Activated T-helper 2 cell treated with anti-CD3 and anti-CD28 coated beads, Interferon-gamma antibody, Interleukin-2, Interleukin-4, amounts not matched to agents 10 μg/mL and 5 μg/mL and 100 μg/mL, durations not matched to agents 14 hours and 24 hours and 36 hours (primary cell): ENCODE results near the gene RTTN. TPM values are rescaled to one million over a fixed set of nuclear protein-coding genes. Genes with fewer than 3 reads are reported as not detected.

ENCODE experiments used
- DNase-seq: peaks from one replicate; pipeline ENCODE4 v3.0.0; 2021; ENCODE audit warnings: low spot score
- H3K27ac Mint-ChIP-seq: one replicate; pipeline ENCODE4 v1.8.0; 2021; ENCODE audit warnings: mixed read lengths
- H3K27me3 Mint-ChIP-seq: one replicate; pipeline ENCODE4 v1.8.0; 2021; ENCODE audit warnings: low read depth, mixed read lengths
- H3K36me3 Mint-ChIP-seq: one replicate; pipeline ENCODE4 v1.8.0; 2021; ENCODE audit warnings: low read depth, mixed read lengths
- H3K4me1 Mint-ChIP-seq: one replicate; pipeline ENCODE4 v1.8.0; 2021; ENCODE audit warnings: low read depth, mixed read lengths
- H3K4me3 Mint-ChIP-seq: one replicate; pipeline ENCODE4 v1.8.0; 2021; ENCODE audit warnings: low read depth, mild to moderate bottlenecking, moderate library complexity, mixed read lengths
- H3K9me3 Mint-ChIP-seq: one replicate; pipeline ENCODE4 v1.8.0; 2021; ENCODE audit warnings: mixed read lengths
- intact Hi-C: fragments of 100-400 bp; cut with micrococcal nuclease; formaldehyde crosslinking; loops from one replicate; pipeline ENCODE4 v1.15.1; 2023
- total RNA-seq: library from RNA; stranded (reverse); gene quantifications from 2 replicates; pipeline ENCODE4 v1.2.3, GENCODE V29; 2022

The RTTN gene
- total RNA-seq, 1 donor from 2014 or later = 21.0 TPM

DNA sequence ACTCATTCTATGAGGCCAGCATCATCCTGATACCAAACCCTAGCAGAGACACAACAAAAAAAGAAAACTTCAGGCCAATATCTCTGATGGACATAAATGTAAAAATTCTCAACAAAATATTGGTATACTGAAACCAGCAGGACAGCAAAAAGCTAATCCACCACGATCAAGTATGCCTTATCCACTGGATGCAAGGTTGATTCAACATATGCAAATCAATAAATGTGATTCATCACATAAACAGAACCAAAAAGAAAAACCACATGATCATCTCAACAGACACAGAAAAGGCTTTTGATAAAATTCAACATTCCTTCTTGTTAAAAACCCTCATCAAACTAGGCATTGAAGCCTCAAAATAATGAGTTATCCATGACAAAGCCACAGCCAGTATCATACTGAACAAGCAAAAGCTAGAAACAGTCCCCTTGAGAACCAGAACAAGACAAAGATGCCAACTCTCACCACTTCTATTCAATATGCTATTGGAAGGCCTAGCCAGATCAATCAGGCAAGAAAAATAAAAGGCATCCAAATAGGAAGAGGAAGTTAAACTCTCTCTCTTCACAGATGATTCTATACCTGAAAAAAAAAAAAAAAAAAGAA, 45.3 kb downstream of the RTTN start:
- Mint-ChIP-seq H3K4me1 (peaks cover 24% of the 10 kb centered on the region), H3K27me3 (no peaks in the 10 kb centered on the region), H3K9me3 (peaks cover 20% of the 10 kb centered on the region), H3K36me3 (peaks cover 73% of the 10 kb centered on the region), H3K27ac (peak overlapping the region; percentile 12), H3K4me3 (no peak overlapping the region)
- intact Hi-C loops = no loop called here
- DNase-seq = no peak

DNA sequence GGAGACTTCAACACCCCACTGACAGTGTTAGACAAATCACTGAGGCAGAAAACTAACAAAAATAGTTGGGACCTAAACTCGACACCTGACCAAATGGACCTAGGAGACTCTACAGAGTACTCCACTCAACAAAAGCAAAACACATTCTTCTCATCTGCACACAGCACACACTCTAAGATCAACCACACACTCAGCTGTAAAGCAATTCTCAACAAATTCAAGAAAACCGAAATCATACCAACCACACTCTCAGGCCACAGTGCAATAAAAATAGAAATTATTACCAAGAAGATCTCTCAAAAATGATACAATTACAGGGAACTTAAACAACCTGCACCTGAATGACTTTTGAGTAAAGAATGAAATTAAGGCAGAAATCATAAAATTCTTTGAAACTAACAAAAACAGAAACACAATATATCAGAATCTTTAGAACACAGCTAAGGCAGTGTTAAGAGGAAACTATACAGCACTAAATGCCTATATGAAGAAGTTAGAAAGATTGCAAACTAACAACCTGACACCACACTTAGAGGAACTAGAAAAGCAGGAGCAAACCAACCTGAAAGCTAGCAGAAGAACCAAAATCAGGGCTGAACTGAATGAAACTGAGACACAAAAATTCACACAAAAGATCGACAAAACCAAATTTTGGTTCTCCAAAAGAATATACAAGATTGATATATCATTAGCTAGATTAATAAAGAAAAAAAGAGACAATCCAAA, 46.3 kb downstream of the RTTN start:
- Mint-ChIP-seq H3K9me3 (peaks cover 20% of the 10 kb centered on the region), H3K27me3 (no peaks in the 10 kb centered on the region), H3K27ac (no peak overlapping the region), H3K4me3 (no peak overlapping the region), H3K4me1 (peaks cover 34% of the 10 kb centered on the region), H3K36me3 (peaks cover 78% of the 10 kb centered on the region)
- DNase-seq = no peak
- intact Hi-C loops = no loop called here

DNA sequence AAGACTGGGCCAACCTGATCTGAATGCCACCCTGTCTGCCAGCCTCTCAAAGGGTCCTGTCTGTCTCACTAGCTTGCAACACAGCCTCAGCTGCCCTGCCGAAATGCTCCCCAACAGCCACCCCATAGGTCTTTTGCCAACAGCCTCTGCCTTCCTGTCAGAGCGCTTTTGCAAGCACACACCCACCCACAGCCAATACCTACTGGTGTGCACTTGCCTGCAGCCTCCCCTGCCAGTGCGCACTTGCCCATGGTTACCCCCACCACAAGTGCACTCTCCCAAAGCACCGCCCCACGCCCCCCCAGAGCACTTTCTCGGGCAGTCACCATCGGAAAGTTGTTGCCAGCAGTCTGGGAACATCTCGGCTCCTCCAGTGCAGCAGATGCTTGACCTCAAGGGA, 48.6 kb downstream of the RTTN start:
- H3K9me3 Mint-ChIP-seq = peaks cover 14% of the 10 kb centered on the region
- intact Hi-C loops = no loop called here
- no peaks in the 10 kb centered on the region for H3K27me3 Mint-ChIP-seq
- no peak overlapping the region for H3K4me3 Mint-ChIP-seq
- DNase-seq = no peak
- no peak overlapping the region for H3K27ac Mint-ChIP-seq
- peaks cover 64% of the 10 kb centered on the region for H3K36me3 Mint-ChIP-seq
- H3K4me1 Mint-ChIP-seq = peaks cover 36% of the 10 kb centered on the region

DNA sequence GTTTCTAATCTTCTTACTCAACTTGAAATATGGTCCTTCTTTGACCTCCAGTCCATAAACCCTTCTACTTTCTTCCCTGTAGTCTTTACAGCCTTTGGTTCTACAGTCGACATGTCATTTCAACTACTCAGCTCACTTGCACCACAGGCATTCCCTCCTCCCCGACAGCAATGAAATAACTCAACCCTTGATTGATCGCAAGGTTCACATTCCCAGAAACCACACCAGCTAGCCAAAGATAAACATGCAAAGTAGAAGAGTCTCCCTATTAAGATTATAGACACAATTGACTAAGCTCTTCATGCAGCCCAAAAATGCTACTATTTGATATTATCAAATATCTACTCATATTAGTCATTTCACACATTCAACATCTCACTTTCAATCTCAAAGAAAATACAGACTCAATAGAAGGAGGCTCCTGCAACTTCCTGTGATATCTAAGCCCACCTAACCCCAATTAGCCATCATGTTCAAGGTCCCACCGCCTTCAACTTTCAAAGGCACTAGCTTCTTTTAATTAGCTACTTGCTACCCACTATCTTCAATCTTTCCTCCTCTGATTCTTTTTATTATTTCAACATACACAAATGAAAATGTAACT, 50.8 kb downstream of the RTTN start:
- H3K4me3 Mint-ChIP-seq = no peak overlapping the region
- no peaks in the 10 kb centered on the region for H3K27me3 Mint-ChIP-seq
- DNase-seq = no peak
- H3K27ac Mint-ChIP-seq = no peak overlapping the region
- intact Hi-C loops = no loop called here
- peaks cover 44% of the 10 kb centered on the region for H3K36me3 Mint-ChIP-seq
- peaks cover 31% of the 10 kb centered on the region for H3K4me1 Mint-ChIP-seq
- H3K9me3 Mint-ChIP-seq = no peaks in the 10 kb centered on the region

DNA sequence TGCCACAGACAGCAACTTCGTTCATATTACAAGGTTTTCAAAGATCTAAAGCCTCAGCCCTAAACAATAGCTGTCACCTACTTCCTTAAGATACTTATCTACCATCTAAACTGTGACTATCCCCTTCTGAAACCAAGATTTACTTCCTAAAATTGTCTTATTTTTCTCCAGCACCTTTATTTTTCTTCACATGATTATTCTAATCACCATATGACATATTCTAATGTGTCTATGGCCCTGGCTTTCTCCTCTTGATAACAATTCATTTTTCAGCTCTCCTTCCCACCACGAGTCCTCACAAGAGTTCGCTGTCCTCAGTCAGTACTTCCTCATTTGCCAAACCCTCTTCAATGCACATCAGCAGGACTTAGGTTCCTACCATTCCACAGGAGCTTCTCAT, 53.9 kb downstream of the RTTN start:
- no peak overlapping the region for H3K27ac Mint-ChIP-seq
- no peak overlapping the region for H3K4me3 Mint-ChIP-seq
- intact Hi-C loops = no loop called here
- no peaks in the 10 kb centered on the region for H3K27me3 Mint-ChIP-seq
- H3K9me3 Mint-ChIP-seq = no peaks in the 10 kb centered on the region
- no peak for DNase-seq
- peaks cover 19% of the 10 kb centered on the region for H3K36me3 Mint-ChIP-seq
- peaks cover 20% of the 10 kb centered on the region for H3K4me1 Mint-ChIP-seq

DNA sequence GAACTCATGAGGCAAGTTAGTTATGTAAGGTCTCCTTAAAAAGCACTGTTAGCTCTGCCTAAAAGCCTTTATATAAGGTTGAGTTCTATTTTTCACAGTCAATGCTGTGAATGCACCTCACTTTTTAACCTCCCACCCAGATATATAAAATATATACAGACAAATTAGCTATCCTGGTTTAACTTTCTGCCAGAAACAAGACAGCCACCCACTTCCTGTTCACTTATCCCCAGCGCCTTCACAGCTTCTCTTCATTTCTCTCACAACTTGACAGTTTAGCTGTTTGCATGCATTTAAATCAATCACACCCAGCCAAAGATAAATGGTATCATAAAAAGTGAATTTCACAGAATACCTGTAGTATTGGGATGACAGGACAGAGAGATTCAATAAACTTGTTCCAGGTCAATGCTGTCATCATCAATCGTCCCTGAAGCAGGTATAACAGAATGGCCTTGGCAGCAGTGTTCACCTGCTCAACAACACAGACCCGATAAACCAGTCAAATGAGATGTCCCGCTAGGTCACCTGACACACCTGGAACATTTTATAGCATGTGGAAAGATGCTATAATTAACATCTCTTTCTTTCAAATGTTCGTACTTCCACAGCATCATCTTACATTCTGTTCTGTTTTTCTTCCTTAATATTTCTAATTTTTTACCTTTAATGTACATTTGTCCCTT, 55.7 kb downstream of the RTTN start:
- Mint-ChIP-seq H3K36me3 (peaks cover 16% of the 10 kb centered on the region), H3K4me3 (no peak overlapping the region), H3K27me3 (no peaks in the 10 kb centered on the region), H3K4me1 (peaks cover 15% of the 10 kb centered on the region), H3K9me3 (no peaks in the 10 kb centered on the region), H3K27ac (peak overlapping the region; percentile 3)
- intact Hi-C loops = no loop called here
- no peak for DNase-seq

DNA sequence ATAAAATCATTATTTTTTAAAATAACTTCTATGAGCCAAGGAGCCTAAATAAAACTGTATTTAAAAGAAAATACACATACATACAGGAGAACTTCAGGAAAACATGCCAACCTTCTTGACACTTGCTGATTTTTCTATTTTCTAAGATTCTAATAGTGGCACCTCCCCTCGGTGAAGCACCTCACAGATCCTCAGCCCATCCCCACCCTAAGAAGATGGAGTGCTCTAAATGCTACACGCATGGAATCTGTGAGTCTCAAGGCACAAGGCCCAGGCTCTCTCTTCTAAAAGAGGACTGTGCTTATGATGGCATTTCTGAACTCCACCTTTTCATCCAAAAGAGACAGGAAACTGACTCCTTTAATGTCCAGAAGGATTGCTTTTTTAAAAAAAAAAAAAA, 56.3 kb downstream of the RTTN start:
- H3K36me3 Mint-ChIP-seq = peaks cover 15% of the 10 kb centered on the region
- H3K4me3 Mint-ChIP-seq = no peak overlapping the region
- no peaks in the 10 kb centered on the region for H3K27me3 Mint-ChIP-seq
- H3K4me1 Mint-ChIP-seq = peaks cover 10% of the 10 kb centered on the region
- no peak overlapping the region for H3K27ac Mint-ChIP-seq
- no peak for DNase-seq
- intact Hi-C loops = no loop called here
- no peaks in the 10 kb centered on the region for H3K9me3 Mint-ChIP-seq

DNA sequence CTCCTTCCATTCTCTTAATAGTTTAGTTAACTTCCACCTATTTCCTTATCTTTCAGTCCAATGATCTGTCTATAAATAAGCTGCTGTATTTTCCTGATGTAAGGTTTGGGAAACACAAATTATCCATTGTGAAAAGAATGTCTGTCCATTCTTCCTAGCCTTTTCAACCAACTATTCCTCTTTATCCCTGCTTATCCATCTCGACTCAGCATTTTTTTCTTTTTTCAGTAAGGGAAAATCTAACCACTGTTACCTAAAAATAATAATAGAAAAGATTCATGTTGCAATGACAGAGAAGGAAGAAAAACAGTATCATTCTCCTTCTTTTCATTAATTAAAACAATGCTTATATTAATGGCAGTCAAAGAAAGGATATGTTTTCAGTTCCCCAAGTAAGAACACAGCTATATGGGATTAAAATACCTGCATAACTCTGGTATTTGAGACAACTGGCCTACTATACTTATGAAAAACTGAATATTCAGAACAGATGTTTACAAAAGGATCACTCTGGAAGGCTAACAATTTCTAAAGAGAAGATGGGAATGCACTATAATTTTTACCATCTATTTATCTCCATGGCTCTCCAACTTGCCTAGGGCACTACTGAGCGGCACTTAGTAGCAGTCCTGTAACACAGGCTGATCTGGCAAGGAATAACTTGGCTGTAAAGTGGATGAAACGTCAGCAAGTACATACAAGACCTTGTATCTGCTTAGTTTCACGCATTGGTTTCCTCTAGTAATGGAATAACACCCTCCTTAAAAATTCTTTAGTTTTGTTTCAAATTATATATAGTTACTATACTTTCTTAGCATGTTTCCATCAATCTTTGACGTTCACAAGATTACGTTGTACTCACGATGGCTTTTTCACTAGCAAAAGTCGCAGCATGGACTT, 57.2 kb downstream of the RTTN start:
- intact Hi-C loops = no loop called here
- DNase-seq = no peak
- no peak overlapping the region for H3K4me3 Mint-ChIP-seq
- H3K4me1 Mint-ChIP-seq = peaks cover 10% of the 10 kb centered on the region
- no peaks in the 10 kb centered on the region for H3K9me3 Mint-ChIP-seq
- peaks cover 16% of the 10 kb centered on the region for H3K36me3 Mint-ChIP-seq
- H3K27ac Mint-ChIP-seq = no peak overlapping the region
- no peaks in the 10 kb centered on the region for H3K27me3 Mint-ChIP-seq

DNA sequence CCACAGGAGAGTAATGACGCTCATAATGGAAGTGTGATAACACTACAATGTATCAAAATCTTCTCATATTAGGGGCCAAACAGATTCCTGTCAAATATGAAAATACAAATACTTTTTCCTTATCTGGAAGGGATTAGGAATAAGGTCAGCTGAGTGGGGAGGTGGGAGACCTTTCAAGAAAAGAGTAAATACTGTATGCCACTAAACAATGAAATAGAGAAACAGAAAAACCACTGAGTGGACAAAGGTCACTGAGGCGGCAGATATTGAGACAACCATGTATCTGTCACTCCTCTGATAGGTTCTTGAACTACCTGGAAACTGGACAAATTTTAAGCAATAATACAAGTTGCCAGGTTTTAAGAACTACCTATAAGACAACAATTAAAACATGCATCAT, 59.3 kb downstream of the RTTN start:
- no peak for DNase-seq
- intact Hi-C loops = no loop called here
- H3K27ac Mint-ChIP-seq = no peak overlapping the region
- no peak overlapping the region for H3K4me3 Mint-ChIP-seq
- no peaks in the 10 kb centered on the region for H3K27me3 Mint-ChIP-seq
- no peaks in the 10 kb centered on the region for H3K9me3 Mint-ChIP-seq
- H3K4me1 Mint-ChIP-seq = peaks cover 2% of the 10 kb centered on the region
- peaks cover 27% of the 10 kb centered on the region for H3K36me3 Mint-ChIP-seq

DNA sequence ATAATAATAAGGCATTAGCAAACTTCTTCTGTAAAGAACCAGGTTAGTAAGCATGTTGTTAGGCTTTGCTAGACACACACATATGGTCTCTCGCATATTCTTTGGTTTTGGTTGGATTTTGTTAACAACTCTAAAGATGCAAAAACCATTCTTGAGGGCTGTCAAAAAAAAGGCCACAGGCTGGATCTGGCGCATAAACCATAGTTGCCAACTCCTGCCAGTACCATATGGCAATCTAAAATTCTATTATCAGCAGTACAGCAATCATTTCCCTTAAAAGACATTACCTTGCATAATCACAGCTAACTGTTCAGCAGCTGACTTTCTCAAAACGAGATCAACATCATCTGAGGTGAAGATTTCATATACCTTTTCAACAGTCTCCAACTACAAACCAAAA, 63.5 kb downstream of the RTTN start:
- Mint-ChIP-seq H3K36me3 (peaks cover 29% of the 10 kb centered on the region), H3K27me3 (no peaks in the 10 kb centered on the region), H3K4me1 (peaks cover 3% of the 10 kb centered on the region)

DNA sequence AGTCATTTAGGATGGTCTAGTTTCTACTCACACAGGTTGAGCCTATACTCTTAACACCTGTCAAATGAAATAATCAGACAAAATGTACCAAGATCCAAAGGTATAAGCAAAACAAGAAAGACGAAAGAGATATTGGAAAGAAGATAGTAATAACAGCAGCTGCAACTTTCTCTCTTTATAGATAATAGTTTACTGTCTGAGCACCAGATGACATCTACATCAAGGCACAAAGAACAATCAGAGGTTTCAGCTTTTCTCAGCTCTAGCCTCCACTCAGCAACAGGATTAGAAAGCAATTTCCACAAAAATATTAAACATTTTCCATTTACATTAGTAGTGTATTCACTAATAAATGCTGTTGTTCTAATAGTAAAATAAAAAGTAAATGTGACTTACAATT, 66.3 kb downstream of the RTTN start:
- H3K4me3 Mint-ChIP-seq = no peak overlapping the region

More for the DNA sequence above, 63.5 kb downstream of the RTTN start:
- no peak for DNase-seq
- Mint-ChIP-seq H3K9me3 (no peaks in the 10 kb centered on the region), H3K4me3 (no peak overlapping the region), H3K27ac (no peak overlapping the region)
- intact Hi-C loops = no loop called here

DNA sequence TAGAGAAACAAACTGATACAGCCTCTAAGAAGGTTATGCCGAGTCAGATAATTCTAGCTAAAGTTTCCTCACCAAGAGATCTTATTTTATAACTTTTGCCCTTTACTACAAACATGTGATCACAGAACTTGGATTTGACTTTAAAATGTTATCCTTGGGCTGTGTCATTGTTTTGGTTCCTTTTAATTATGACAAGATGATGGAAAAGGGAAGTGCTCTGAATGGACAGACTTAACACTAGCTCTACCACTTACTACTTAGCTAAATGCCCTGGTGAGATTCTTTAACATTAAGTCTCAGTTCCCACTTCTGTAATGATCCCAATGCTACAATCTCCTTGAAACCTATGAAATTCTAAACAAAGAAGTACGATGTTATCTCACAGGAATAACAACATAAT, 69.9 kb downstream of the RTTN start:
- H3K4me3 Mint-ChIP-seq = no peak overlapping the region
- H3K36me3 Mint-ChIP-seq = peaks cover 10% of the 10 kb centered on the region
- no peak for DNase-seq
- intact Hi-C loops = no loop called here
- H3K9me3 Mint-ChIP-seq = no peaks in the 10 kb centered on the region
- peaks cover 3% of the 10 kb centered on the region for H3K4me1 Mint-ChIP-seq
- no peaks in the 10 kb centered on the region for H3K27me3 Mint-ChIP-seq
- H3K27ac Mint-ChIP-seq = no peak overlapping the region

More for the DNA sequence above, 66.3 kb downstream of the RTTN start:
- DNase-seq = no peak
- Mint-ChIP-seq H3K27me3 (no peaks in the 10 kb centered on the region), H3K36me3 (peaks cover 24% of the 10 kb centered on the region), H3K9me3 (no peaks in the 10 kb centered on the region), H3K27ac (no peak overlapping the region), H3K4me1 (peaks cover 3% of the 10 kb centered on the region)
- intact Hi-C loops = no loop called here
